GM19099 (cell line): ENCODE data around the gene DLX1.

ENCODE experiments used
- POLR2A ChIP-seq: IDR thresholded peaks from 3 replicates; pipeline ENCODE4 v1.6.1; 2011; ENCODE audit warnings: low read depth; ENCODE audit not compliant: insufficient read length; ENCODE audit errors: extremely low read depth

The DLX1 gene

GRCh38 chr2:172091761-172092566, 6.7 kb downstream of the DLX1 start:
- TF ChIP-seq POLR2A, result no peak

- TF ChIP-seq POLR2A, result no peak
Observed at GRCh38 chr2:172092716-172093415, 7.6 kb downstream of the DLX1 start.

GRCh38 chr2:172093416-172094293, 8.3 kb downstream of the DLX1 start:
- TF ChIP-seq POLR2A, result no peak

GRCh38 chr2:172094294-172095145, 9.2 kb downstream of the DLX1 start:
- TF ChIP-seq POLR2A, result no peak

- no peak for TF ChIP-seq POLR2A
Observed at GRCh38 chr2:172095146-172095904, 10.0 kb downstream of the DLX1 start.

GRCh38 chr2:172095905-172096625, 10.8 kb downstream of the DLX1 start:
- TF ChIP-seq POLR2A, result no peak

GRCh38 chr2:172096626-172097547, 11.6 kb downstream of the DLX1 start:
- TF ChIP-seq POLR2A, result no peak

GRCh38 chr2:172097557-172098131, 12.3 kb downstream of the DLX1 start:
- no peak for TF ChIP-seq POLR2A

GRCh38 chr2:172098287-172098649, 13.0 kb downstream of the DLX1 start:
- TF ChIP-seq POLR2A, result no peak

- no peak for TF ChIP-seq POLR2A
Observed at GRCh38 chr2:172098650-172099471, 13.6 kb downstream of the DLX1 start.
